HCEC 1CT (cell line): ENCODE data around the gene SURF6.
"Not testable (repeated sequence)": the region's sequence is repeated elsewhere in the genome, so short reads cannot be mapped to it uniquely, and the experiment has no call there.

Experiments used
- DNase-seq: peaks from one replicate; pipeline ENCODE4 v3.0.0-alpha.2; 2017

The SURF6 gene

GRCh38 chr9:133323211-133323610 lies 12.8 kb downstream of the SURF6 start:
- no peak for DNase-seq

GRCh38 chr9:133322701-133323100 lies 13.3 kb downstream of the SURF6 start:
- no peak for DNase-seq

- DNase-seq, result no peak
Observed at GRCh38 chr9:133321411-133321935, 14.5 kb downstream of the SURF6 start.

- no peak for DNase-seq
Observed at GRCh38 chr9:133320421-133320881, 15.5 kb downstream of the SURF6 start.

- DNase-seq, result not testable (repeated sequence)
Observed at GRCh38 chr9:133317551-133317950, 18.4 kb downstream of the SURF6 start.

- DNase-seq, result no peak
Observed at GRCh38 chr9:133315997-133316396, 20.0 kb downstream of the SURF6 start.

GRCh38 chr9:133309608-133310007 lies 26.4 kb downstream of the SURF6 start:
- no peak for DNase-seq

- DNase-seq, result no peak
Observed at GRCh38 chr9:133307301-133307700, 28.7 kb downstream of the SURF6 start.

GRCh38 chr9:133306242-133307204 lies 29.5 kb downstream of the SURF6 start:
- no peak for DNase-seq

GRCh38 chr9:133305731-133306130 lies 30.3 kb downstream of the SURF6 start:
- DNase-seq, result no peak

GRCh38 chr9:133304477-133305377 lies 31.3 kb downstream of the SURF6 start:
- DNase-seq, result no peak

GRCh38 chr9:133304158-133304470 lies 31.9 kb downstream of the SURF6 start:
- DNase-seq, result no peak

- DNase-seq, result no peak
Observed at GRCh38 chr9:133303266-133304157, 32.5 kb downstream of the SURF6 start.

- DNase-seq, result no peak
Observed at GRCh38 chr9:133301253-133302230, 34.4 kb downstream of the SURF6 start.

- not testable (repeated sequence) for DNase-seq
Observed at GRCh38 chr9:133299996-133300395, 36.0 kb downstream of the SURF6 start.

- no peak for DNase-seq
Observed at GRCh38 chr9:133294257-133294656, 41.7 kb downstream of the SURF6 start.

GRCh38 chr9:133290751-133291302 lies 45.2 kb downstream of the SURF6 start:
- no peak for DNase-seq

- no peak for DNase-seq
Observed at GRCh38 chr9:133286523-133286922, 49.5 kb downstream of the SURF6 start.

- no peak for DNase-seq
Observed at GRCh38 chr9:133285252-133285775, 50.7 kb downstream of the SURF6 start.

- DNase-seq, result no peak
Observed at GRCh38 chr9:133284362-133284761, 51.6 kb downstream of the SURF6 start.
